Parathyroid adenoma (tissue), 2 donors: ENCODE measurements around the gene CNTN4.

Experiments
- H2AFZ ChIP-seq: fragments of 300-600 bp; sonication (generic); one replicate; pipeline ENCODE4 v1.7.0; 2017; ENCODE audit warnings: antibody characterized with exemption, mild to moderate bottlenecking
- H3K27ac ChIP-seq: fragments of 300-600 bp; sonication (generic); one replicate; pipeline ENCODE4 v1.7.0; 2017
- H3K27me3 ChIP-seq: fragments of 300-600 bp; sonication (generic); one replicate; pipeline ENCODE4 v1.7.0; 2017; ENCODE audit warnings: low read length; ENCODE audit not compliant: control insufficient read depth, insufficient read depth
- H3K36me3 ChIP-seq: fragments of 300-600 bp; sonication (generic); one replicate; pipeline ENCODE4 v1.7.0; 2017; ENCODE audit warnings: low read length; ENCODE audit not compliant: control insufficient read depth, insufficient read depth
- H3K4me1 ChIP-seq: fragments of 300-600 bp; sonication (generic); one replicate; pipeline ENCODE4 v1.7.0; 2017; ENCODE audit warnings: control low read depth
- H3K4me2 ChIP-seq: fragments of 300-600 bp; sonication (generic); one replicate; pipeline ENCODE4 v1.7.0; 2017; ENCODE audit warnings: low read length
- H3K4me3 ChIP-seq: fragments of 300-600 bp; sonication (generic); one replicate; pipeline ENCODE4 v1.7.0; 2017; ENCODE audit warnings: low read depth, low read length
- H3K79me2 ChIP-seq: fragments of 300-600 bp; sonication (generic); one replicate; pipeline ENCODE4 v1.7.0; 2017; ENCODE audit warnings: control low read depth
- H3K9ac ChIP-seq: fragments of 300-600 bp; sonication (generic); one replicate; pipeline ENCODE4 v1.7.0; 2017; ENCODE audit warnings: mild to moderate bottlenecking
- H3K9me3 ChIP-seq: fragments of 300-600 bp; sonication (generic); one replicate; pipeline ENCODE4 v1.7.0; 2017; ENCODE audit warnings: low read length; ENCODE audit not compliant: control insufficient read depth
- TF ChIP-seq, protein P1 (sequence below): fragments of 300-600 bp; sonication (generic); IDR thresholded peaks from one replicate; pipeline ENCODE4 v1.7.0; 2017; ENCODE audit warnings: antibody characterized with exemption, mild to moderate bottlenecking
- donor health status: primary hyperparathyroidism.

Gene CNTN4

DNA sequence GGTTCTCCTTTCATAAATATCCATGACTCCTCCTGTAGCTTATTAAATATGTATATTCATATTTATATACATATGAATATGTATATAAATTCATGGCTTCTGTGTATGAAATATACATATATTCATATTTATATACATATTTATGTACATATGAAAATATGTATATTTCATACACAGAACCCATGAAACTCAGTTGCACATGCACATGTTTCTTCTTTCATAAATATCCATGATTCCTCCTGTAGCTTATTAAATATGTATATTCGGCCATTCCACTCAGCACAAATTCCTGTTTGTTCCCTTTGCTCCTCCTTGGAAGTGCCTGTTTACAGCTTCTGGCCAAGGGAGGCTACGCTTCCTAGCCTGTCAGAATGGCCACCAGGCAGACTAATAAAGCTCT is 789.9 kb downstream of the CNTN4 start:
- Histone ChIP-seq H3K9ac (no peak overlapping the region), H3K36me3 (no peaks in the 10 kb centered on the region), H3K27me3 (no peaks in the 10 kb centered on the region), H3K79me2 (no peaks in the 10 kb centered on the region), H3K4me1 (peaks cover 11% of the 10 kb centered on the region), H3K27ac (no peak overlapping the region), H3K4me2 (no peak overlapping the region), H3K9me3 (no peaks in the 10 kb centered on the region), H3K4me3 (no peak overlapping the region), H2AFZ (peak overlapping the region; percentile 40)
- TF ChIP-seq, protein P1, sequence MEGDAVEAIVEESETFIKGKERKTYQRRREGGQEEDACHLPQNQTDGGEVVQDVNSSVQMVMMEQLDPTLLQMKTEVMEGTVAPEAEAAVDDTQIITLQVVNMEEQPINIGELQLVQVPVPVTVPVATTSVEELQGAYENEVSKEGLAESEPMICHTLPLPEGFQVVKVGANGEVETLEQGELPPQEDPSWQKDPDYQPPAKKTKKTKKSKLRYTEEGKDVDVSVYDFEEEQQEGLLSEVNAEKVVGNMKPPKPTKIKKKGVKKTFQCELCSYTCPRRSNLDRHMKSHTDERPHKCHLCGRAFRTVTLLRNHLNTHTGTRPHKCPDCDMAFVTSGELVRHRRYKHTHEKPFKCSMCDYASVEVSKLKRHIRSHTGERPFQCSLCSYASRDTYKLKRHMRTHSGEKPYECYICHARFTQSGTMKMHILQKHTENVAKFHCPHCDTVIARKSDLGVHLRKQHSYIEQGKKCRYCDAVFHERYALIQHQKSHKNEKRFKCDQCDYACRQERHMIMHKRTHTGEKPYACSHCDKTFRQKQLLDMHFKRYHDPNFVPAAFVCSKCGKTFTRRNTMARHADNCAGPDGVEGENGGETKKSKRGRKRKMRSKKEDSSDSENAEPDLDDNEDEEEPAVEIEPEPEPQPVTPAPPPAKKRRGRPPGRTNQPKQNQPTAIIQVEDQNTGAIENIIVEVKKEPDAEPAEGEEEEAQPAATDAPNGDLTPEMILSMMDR, result no peak

DNA sequence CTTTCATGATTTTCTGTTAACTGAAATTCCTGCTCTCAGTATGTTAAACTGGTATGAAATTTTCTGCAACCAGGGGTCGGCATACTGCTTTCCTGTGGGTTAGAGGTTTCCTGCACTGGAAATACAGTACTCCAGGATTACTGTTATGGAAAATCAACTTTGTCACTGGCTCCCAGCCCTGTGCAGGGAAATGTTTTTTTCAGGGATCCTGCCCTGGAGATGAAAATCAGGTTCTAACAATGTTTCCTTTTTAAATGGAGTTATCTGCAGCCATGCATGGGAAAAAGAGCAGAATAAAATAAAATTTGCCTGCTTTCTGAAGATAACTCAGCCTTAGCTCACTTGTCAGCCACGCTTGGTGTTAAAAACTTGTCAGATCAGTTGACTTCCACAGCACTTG is 791.1 kb downstream of the CNTN4 start:
- H3K27ac ChIP-seq, result no peak overlapping the region
- H3K4me3 ChIP-seq, result no peak overlapping the region
- H3K27me3 ChIP-seq, result no peaks in the 10 kb centered on the region
- H2AFZ ChIP-seq, result peak overlapping the region; percentile 25
- TF ChIP-seq, protein P1, result no peak
- no peak overlapping the region for H3K9ac ChIP-seq
- no peaks in the 10 kb centered on the region for H3K36me3 ChIP-seq
- no peak overlapping the region for H3K4me2 ChIP-seq
- H3K79me2 ChIP-seq, result no peaks in the 10 kb centered on the region
- H3K9me3 ChIP-seq, result no peaks in the 10 kb centered on the region
- peaks cover 11% of the 10 kb centered on the region for H3K4me1 ChIP-seq

DNA sequence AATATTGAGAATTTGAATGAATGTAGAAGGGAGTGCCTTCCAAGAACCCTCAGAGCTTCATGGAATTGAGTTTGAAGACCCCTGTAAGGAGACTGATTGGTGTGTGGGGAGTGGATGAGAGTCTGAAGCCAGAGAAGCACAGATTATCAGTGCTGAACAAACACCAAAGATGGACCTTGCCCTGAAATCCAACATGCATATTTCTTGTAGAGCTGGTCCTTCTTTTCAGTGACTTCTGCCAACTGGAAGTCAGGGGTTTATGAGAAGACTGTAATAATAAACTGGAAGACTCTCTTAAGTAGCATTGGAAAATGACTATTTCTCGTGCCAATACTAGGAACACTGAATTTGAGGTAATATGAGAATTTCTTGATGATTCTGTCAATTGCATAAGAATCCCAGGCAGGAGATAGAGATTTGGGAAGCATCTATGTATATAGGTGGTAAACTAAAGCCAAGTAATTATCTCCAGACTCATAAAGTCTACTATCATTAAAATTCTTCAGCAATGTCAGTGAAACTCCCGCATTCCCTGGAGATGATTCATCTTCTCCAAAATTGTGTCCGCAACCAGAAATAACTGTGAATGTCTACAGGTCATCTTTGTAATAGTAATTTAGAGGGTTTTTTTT is 797.8 kb downstream of the CNTN4 start:
- Histone ChIP-seq H3K9ac (no peak overlapping the region), H3K79me2 (no peaks in the 10 kb centered on the region), H3K9me3 (no peaks in the 10 kb centered on the region), H3K4me2 (no peak overlapping the region), H3K4me3 (no peak overlapping the region), H3K36me3 (no peaks in the 10 kb centered on the region), H3K27ac (no peak overlapping the region), H3K4me1 (peaks cover 10% of the 10 kb centered on the region), H3K27me3 (no peaks in the 10 kb centered on the region), H2AFZ (no peak overlapping the region)
- TF ChIP-seq, protein P1, result no peak

DNA sequence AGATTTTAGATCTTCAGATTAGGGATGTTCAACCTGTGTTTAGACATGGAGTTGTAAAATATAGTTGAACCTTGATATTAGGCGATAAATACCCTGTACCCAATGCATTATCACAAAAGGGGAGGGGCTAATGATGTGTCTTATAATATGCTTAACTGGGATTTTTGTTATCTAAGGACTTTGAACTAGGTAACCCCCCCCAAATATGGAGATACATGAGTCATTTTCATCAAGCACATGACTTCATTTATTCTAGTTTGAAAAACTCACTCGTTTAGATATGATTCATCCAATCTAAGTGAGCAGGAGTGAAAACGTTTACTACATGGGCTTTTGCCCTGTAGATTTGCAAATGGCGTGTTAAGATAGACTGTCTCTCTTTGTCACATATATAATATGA is 799.2 kb downstream of the CNTN4 start:
- Histone ChIP-seq H3K36me3 (no peaks in the 10 kb centered on the region), H3K4me2 (no peak overlapping the region), H3K27me3 (no peaks in the 10 kb centered on the region), H3K9ac (no peak overlapping the region), H3K4me3 (no peak overlapping the region), H2AFZ (no peak overlapping the region), H3K27ac (no peak overlapping the region), H3K9me3 (no peaks in the 10 kb centered on the region), H3K4me1 (peaks cover 10% of the 10 kb centered on the region), H3K79me2 (no peaks in the 10 kb centered on the region)
- TF ChIP-seq, protein P1, result no peak
